Measurements from ENCODE around the gene FNDC3B.
A peak's percentile ranks its signal among the peaks of the same experiment; 100 is the strongest.
"Not testable (repeated sequence)": the region's sequence is repeated elsewhere in the genome, so short reads cannot be mapped to it uniquely, and the experiment has no call there.

The FNDC3B gene

GRCh38 chr3:172241405-172241804, 202.0 kb downstream of the FNDC3B start:
- no peak for DNase-seq (ENCODE audit: low read depth)
- H3K4me3 ChIP-seq (replicated peaks; ENCODE audit: low read depth, low read length), result no peak overlapping the region
- TF ChIP-seq, protein P1, sequence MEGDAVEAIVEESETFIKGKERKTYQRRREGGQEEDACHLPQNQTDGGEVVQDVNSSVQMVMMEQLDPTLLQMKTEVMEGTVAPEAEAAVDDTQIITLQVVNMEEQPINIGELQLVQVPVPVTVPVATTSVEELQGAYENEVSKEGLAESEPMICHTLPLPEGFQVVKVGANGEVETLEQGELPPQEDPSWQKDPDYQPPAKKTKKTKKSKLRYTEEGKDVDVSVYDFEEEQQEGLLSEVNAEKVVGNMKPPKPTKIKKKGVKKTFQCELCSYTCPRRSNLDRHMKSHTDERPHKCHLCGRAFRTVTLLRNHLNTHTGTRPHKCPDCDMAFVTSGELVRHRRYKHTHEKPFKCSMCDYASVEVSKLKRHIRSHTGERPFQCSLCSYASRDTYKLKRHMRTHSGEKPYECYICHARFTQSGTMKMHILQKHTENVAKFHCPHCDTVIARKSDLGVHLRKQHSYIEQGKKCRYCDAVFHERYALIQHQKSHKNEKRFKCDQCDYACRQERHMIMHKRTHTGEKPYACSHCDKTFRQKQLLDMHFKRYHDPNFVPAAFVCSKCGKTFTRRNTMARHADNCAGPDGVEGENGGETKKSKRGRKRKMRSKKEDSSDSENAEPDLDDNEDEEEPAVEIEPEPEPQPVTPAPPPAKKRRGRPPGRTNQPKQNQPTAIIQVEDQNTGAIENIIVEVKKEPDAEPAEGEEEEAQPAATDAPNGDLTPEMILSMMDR (IDR thresholded peaks at IDR 0.05; ENCODE audit: low read length, missing control alignments), result no peak

- H3K4me3 ChIP-seq (replicated peaks; ENCODE audit: low read depth, low read length); DNase-seq (ENCODE audit: low read depth): not testable (repeated sequence)
Observed at GRCh38 chr3:172242471-172242870, 203.1 kb downstream of the FNDC3B start.

DNA sequence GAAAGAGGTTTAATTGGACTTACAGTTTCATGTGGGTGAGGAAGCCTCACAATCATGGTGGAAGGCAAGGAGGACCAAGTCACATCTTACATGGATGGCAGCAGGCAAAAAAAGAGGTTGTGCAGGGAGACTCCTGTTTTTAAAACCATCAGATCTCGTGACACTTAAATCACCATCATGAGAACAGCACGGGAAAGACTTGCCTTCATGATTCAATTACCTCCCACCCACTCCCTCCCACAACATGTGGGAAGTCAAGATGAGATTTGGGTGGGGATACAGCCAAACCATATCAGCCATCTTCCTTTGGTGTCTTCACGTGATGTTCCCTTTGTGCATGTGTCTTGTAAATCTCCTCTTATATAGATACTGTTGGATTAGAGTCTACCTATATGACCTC, 204.0 kb downstream of the FNDC3B start:
- H3K4me3 ChIP-seq (replicated peaks; ENCODE audit: low read depth, low read length), result not testable (repeated sequence)

DNA sequence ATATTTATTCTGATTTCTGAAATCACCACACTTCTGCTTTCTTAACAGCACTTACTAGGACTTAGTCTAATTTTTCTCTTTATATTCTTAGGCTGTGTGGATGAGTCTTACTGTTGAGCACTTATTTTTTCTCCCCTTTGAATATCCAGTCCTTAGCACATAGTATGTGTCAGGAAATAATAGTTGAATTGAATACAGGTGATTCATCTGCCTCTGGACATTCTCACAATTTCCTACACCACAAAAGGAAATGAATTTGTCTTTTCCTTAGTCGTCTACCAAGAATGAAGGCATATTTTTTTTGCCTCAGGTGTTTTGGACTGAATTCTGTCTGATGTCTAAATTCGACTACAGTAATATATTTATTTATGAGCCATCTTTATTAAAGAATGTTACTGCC, 204.6 kb downstream of the FNDC3B start:
- TF ChIP-seq, protein P1 (IDR thresholded peaks at IDR 0.05; ENCODE audit: low read length, missing control alignments), result no peak
- no peak overlapping the region for H3K4me3 ChIP-seq (replicated peaks; ENCODE audit: low read depth, low read length)

More for the DNA sequence above, 204.0 kb downstream of the FNDC3B start:
- not testable (repeated sequence) for DNase-seq (ENCODE audit: low read depth)

DNA sequence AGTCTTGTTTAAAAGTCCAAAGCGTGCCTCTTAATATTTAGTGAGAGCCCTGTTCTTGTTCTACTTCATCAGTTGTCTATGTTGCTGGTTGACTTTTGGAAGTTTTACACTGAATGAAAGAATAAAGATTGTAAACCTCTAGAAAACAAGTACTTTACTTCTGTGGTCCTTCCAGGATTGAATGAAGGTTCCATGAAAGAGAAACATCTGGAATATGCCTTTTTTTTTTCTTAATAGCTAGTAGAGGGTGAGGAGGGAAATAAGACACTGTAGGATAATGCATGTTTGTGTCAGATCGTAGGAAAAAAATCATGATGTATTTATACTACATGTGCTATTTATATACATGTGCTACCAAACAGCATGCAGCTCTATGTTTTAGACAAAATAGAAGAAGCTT, 205.9 kb downstream of the FNDC3B start:
- H3K4me3 ChIP-seq (replicated peaks; ENCODE audit: low read depth, low read length), result no peak overlapping the region
- no peak for DNase-seq (ENCODE audit: low read depth)
- TF ChIP-seq, protein P1 (IDR thresholded peaks at IDR 0.05; ENCODE audit: low read length, missing control alignments), result no peak

More for the DNA sequence above, 204.6 kb downstream of the FNDC3B start:
- DNase-seq (ENCODE audit: low read depth), result peak; percentile 51

GRCh38 chr3:172246107-172246844, 206.9 kb downstream of the FNDC3B start:
- H3K4me3 ChIP-seq (replicated peaks; ENCODE audit: low read depth, low read length), result no peak overlapping the region
- TF ChIP-seq, protein P1 (IDR thresholded peaks at IDR 0.05; ENCODE audit: low read length, missing control alignments), result no peak
- DNase-seq (ENCODE audit: low read depth), result no peak

GRCh38 chr3:172247525-172248274, 208.3 kb downstream of the FNDC3B start:
- no peak overlapping the region for H3K4me3 ChIP-seq (replicated peaks; ENCODE audit: low read depth, low read length)
- TF ChIP-seq, protein P1 (IDR thresholded peaks at IDR 0.05; ENCODE audit: low read length, missing control alignments), result no peak
- DNase-seq (ENCODE audit: low read depth), result no peak

GRCh38 chr3:172249039-172249438, 209.7 kb downstream of the FNDC3B start:
- peak; percentile 53 for DNase-seq (ENCODE audit: low read depth)
- TF ChIP-seq, protein P1 (IDR thresholded peaks at IDR 0.05; ENCODE audit: low read length, missing control alignments), result no peak
- no peak overlapping the region for H3K4me3 ChIP-seq (replicated peaks; ENCODE audit: low read depth, low read length)
